GM21528 (cell line): Measurements from ENCODE around the gene SAMD4A.

Experiments used
- ATAC-seq: cut with Tn5 transposase; IDR thresholded peaks from one replicate; pipeline ENCODE4 v1.9.1; 2021; ENCODE audit warnings: mild to moderate bottlenecking, moderate library complexity; ENCODE audit not compliant: unreplicated experiment, low FRiP score

Gene SAMD4A

GRCh38 chr14:54840336-54840735, 273.4 kb downstream of the SAMD4A start:
- ATAC-seq = no peak

DNA sequence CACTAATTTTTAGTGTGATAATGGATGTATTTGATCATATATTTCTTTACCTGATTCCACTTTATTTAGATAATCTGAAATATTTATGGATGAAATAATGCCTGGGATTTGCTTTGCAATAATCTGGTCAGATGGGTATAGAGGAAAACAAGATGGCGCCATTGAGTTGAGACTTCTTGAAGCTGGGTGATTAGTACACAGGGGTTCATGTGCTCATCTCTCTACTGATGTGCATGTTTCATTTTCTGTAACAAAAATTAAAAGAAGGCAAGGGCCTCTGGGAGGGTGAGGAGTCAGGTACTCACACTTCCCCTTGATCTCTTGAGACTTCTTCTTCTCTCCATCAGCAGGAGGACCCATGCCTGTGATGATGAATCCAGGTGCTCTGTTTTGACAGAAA, 273.9 kb downstream of the SAMD4A start:
- ATAC-seq = no peak
